Kidney (tissue), 14 donors: Measurements from ENCODE around the gene DUSP9. TPM values are rescaled to one million over a fixed set of nuclear protein-coding genes. Genes with fewer than 3 reads are reported as not detected.
A peak's percentile ranks its signal among the peaks of the same experiment; 100 is the strongest.

Experiments used
- DNase-seq, 5 donors: peaks; one replicate each; pipeline ENCODE4 v3.0.0-alpha.2; 2013 to 2020
- FAIRE-seq: peaks from 2 replicates; lab custom pipeline; 2012; peaks lifted over from hg19 to GRCh38; lab: Jason Lieb, UNC
- H3K27ac ChIP-seq, 2 donors: one replicate each; pipeline ENCODE4 v1.7.0; 2013; ENCODE audit warnings: low read depth in 2 of 2, low read length in 2 of 2, inconsistent platforms in 1 of 2
- H3K27me3 ChIP-seq: one replicate; pipeline ENCODE4 v1.7.1; 2013; ENCODE audit warnings: low read length, inconsistent platforms; ENCODE audit not compliant: control insufficient read depth, insufficient read depth
- H3K36me3 ChIP-seq, 3 donors: one replicate each; pipeline versions ENCODE4 v1.7.0 to v1.7.1; 2013; ENCODE audit warnings: low read length in 3 of 3, control low read depth in 1 of 3, inconsistent platforms in 1 of 3; ENCODE audit not compliant: insufficient read depth in 3 of 3, control insufficient read depth in 2 of 3
- H3K4me1 ChIP-seq, 3 donors: one replicate each; pipeline versions ENCODE4 v1.7.0 to v1.7.1; 2013; ENCODE audit warnings: low read length in 3 of 3, inconsistent platforms in 1 of 3, low read depth in 1 of 3; ENCODE audit not compliant: control insufficient read depth in 2 of 3, insufficient read depth in 2 of 3
- H3K4me3 ChIP-seq, 3 donors: one replicate each; pipeline versions ENCODE4 v1.7.0 to v1.8.1; 2013; ENCODE audit warnings: low read length in 3 of 3, control low read depth in 1 of 3, inconsistent platforms in 1 of 3
- H3K9ac ChIP-seq, 3 donors: one replicate each; pipeline versions ENCODE4 v1.7.0 to v1.7.1; 2013; ENCODE audit warnings: low read length in 3 of 3, control low read depth in 1 of 3, inconsistent platforms in 1 of 3
- H3K9me3 ChIP-seq, 3 donors: one replicate each; pipeline versions ENCODE4 v1.7.0 to v1.7.1; 2013; ENCODE audit warnings: low read length in 3 of 3, control low read depth in 1 of 3, inconsistent platforms in 1 of 3; ENCODE audit not compliant: control insufficient read depth in 2 of 3, insufficient read depth in 1 of 3
- CTCF ChIP-seq: IDR thresholded peaks from 3 replicates; pipeline ENCODE4 v1.5.1; 2012; ENCODE audit warnings: mild to moderate bottlenecking, moderate library complexity, borderline replicate concordance; ENCODE audit not compliant: insufficient read depth; ENCODE audit errors: extremely low read depth
- intact Hi-C: fragments of 100-400 bp; cut with DNase I; formaldehyde crosslinking; loops from one replicate; pipeline ENCODE4 v1.11.1; 2022
- polyA plus RNA-seq: library from polyadenylated mRNA; stranded (reverse); fragments of 350-450 nt; fragmentation: Illumina TruSeq; extraction: RNeasy Lipid Tissue Mini Kit (QIAGEN cat#74804); gene quantifications from one replicate; pipeline ENCODE4 v1.2.3, GENCODE V29; 2014; ENCODE audit warnings: low read depth, low replicate concordance; ENCODE audit not compliant: insufficient read depth
- total RNA-seq: library from RNA; stranded (reverse); fragmentation: NEBNext Ultra II Directional; extraction: Animal tissue kit (Norgen Biotek cat#: 25700); gene quantifications from one replicate; pipeline ENCODE4 v1.2.1, GENCODE V29; 2021
- donor health status: control.
- donor health status: control.
- donor health status: control.
- donor health status: control.
- donor health status: control.
- donor health status: DM: yes; HTN: yes; CAD: no.
- donor health status: Normal renal cell carcinoma (clear cell type).

The DUSP9 gene
- total and polyA plus RNA-seq, 2 donors from 2014 or later = 4.7 to 81.4 TPM

DNA sequence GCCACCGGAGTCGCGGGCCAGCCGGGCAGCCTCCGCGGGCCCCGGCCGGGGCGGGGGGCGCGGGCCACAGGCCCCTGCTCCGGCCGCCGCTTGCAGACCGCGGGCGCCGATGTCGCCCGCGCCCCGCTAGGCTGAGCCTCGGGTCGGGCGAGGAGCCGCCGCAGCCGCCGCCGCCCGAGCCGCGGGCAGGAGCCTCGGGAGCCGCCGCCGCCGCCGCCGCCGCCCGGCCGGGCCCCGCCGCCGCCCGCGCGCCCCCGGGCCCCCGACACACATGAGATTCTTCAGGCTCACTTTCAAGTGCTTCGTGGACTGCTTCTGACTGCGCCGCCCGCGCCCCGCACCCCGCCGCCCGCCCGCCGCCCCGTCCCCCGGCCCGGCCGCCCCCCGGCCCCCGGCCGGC lies 41.1 kb downstream of the DUSP9 start:
- no peaks in the 10 kb centered on the region for H3K27me3 ChIP-seq

GRCh38 chrX:153688506-153688905 lies 41.5 kb downstream of the DUSP9 start:
- Histone ChIP-seq H3K27ac (no peak overlapping the region), H3K9me3 (no peaks in the 10 kb centered on the region), H3K36me3 (no peaks in the 10 kb centered on the region), H3K9ac (no peak overlapping the region), H3K27me3 (no peaks in the 10 kb centered on the region), H3K4me3 (no peak overlapping the region), H3K4me1 (peaks cover 0 to 4% (median 0%) of the 10 kb centered on the region in 3 donors)
- peak in 1 of 5 donors; percentile 67 for DNase-seq
- intact Hi-C loops = no loop called here
- FAIRE-seq = no peak
- no peak for TF ChIP-seq CTCF

More for the DNA sequence above, 41.1 kb downstream of the DUSP9 start:
- intact Hi-C loops = no loop called here
- Histone ChIP-seq H3K9ac (no peak overlapping the region), H3K36me3 (no peaks in the 10 kb centered on the region), H3K4me1 (peaks cover 0 to 4% (median 0%) of the 10 kb centered on the region in 3 donors), H3K9me3 (no peaks in the 10 kb centered on the region), H3K4me3 (no peak overlapping the region), H3K27ac (no peak overlapping the region)
- TF ChIP-seq CTCF = no peak
- DNase-seq (peak in 1 of 5 donors; percentile 44), FAIRE-seq (no peak)

DNA sequence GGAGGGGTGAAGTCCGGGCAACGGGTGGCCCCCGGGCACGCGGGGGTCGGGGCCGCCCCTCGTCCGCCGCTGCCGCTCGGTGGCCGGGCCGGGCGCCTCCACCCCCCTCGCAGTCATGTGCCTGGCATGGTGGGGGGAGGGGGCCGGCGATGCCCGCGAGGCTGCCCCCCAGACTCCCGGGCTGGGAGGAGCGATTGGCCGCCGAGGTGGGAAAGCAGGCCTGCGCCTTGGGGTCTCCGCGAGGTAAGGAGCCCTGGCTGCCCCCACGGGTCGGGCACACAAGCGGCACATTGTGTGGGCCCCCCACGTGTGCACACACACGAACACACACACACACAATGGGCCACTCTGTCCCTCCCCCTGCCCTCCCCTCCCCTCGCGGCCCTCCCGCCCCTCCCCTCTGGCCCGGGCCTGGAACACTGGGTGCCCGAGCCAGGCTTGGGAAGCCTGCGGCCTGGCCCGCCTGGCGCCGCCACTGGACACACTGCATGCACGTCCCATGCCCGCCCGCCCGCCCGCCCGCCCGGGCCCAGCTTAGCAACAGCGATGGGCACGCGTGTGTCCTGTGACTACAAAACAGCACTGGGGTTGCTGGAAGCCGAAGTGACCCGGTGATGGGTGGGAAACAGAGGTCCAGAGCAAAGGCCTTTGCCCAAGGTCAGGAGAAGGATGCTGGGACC lies 42.0 kb downstream of the DUSP9 start:
- no peak overlapping the region for H3K27ac ChIP-seq
- intact Hi-C loops = no loop called here
- TF ChIP-seq CTCF = no peak
- DNase-seq (peak in 2 of 5 donors; percentile 67 to 76), FAIRE-seq (no peak)
- no peaks in the 10 kb centered on the region for H3K27me3 ChIP-seq
- H3K4me3 ChIP-seq = peak overlapping the region in 2 of 3 donors; percentile 29 to 42
- H3K4me1 ChIP-seq = peaks cover 0 to 4% (median 0%) of the 10 kb centered on the region in 3 donors
- no peaks in the 10 kb centered on the region for H3K36me3 ChIP-seq
- peak overlapping the region in 1 of 3 donors; percentile 3 for H3K9ac ChIP-seq
- no peaks in the 10 kb centered on the region for H3K9me3 ChIP-seq
